Activated CD4-positive, alpha-beta T cell treated with anti-CD3 and anti-CD28 coated beads, Interleukin-2, amount 50 U/mL, for 48 hours (primary cell): ENCODE results near the gene DGKE.
A peak's percentile ranks its signal among the peaks of the same experiment; 100 is the strongest.

Experiments used
- DNase-seq, 2 experiments: peaks; one replicate each; pipeline ENCODE4 v3.0.0-alpha.2; 2020

Gene DGKE

GRCh38 chr17:56833809-56834379, at the start of gene DGKE, which contains the start of gene C17orf67:
Gene DGKE (plus strand): TSS chr17:56834151. CDS start chr17:56834796, 645 bp downstream.
Gene C17orf67 (minus strand): TSS chr17:56833920. CDS start chr17:56815810, 18,110 bp downstream.
- DNase-seq = peak; percentile 99 to 100

GRCh38 chr17:56785405-56785804, 48.5 kb upstream of the DGKE start:
- DNase-seq = no peak

DNA sequence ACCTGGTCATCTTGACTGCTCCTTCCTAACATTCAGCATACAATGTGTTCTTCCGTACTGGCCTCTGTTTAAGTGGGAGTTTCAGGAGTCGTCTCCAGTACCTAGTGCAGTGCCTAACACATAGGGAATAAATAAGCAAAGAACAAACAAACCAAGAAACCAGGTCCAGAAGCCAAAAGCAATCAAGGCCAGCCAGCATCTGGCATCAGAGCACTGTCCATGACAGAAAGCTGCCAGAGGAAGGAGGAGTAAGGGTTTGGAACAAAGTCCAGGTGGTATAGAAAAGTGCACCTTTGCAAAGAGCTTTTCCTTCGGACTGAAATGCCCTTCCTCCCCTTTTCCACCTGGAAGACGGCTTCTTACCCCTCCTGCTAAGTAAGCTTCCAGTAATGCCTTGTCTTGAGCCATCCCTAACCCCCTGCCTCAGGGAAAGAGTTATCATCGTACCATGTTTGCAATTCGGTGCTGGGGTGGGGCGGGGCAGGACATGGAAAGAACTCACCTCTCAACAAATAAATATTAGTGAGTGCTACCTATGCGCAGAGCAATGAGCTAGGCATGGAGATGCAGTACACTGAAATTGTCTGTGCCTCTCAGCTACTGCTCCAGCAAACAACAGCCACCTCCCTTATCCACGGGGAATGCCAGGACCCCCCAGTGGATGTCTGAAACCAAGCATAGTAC, 47.8 kb upstream of the DGKE start:
- no peak for DNase-seq

- peak; percentile 53 to 70 for DNase-seq
These were observed 46.9 kb upstream of the DGKE start for GRCh38 chr17:56786989-56787482.

- DNase-seq = no peak
These were observed 41.7 kb upstream of the DGKE start for GRCh38 chr17:56792267-56792666.

- DNase-seq = no peak
These were observed 40.4 kb upstream of the DGKE start for GRCh38 chr17:56793531-56793930.

GRCh38 chr17:56793957-56794356, 40.0 kb upstream of the DGKE start:
- DNase-seq = no peak

DNA sequence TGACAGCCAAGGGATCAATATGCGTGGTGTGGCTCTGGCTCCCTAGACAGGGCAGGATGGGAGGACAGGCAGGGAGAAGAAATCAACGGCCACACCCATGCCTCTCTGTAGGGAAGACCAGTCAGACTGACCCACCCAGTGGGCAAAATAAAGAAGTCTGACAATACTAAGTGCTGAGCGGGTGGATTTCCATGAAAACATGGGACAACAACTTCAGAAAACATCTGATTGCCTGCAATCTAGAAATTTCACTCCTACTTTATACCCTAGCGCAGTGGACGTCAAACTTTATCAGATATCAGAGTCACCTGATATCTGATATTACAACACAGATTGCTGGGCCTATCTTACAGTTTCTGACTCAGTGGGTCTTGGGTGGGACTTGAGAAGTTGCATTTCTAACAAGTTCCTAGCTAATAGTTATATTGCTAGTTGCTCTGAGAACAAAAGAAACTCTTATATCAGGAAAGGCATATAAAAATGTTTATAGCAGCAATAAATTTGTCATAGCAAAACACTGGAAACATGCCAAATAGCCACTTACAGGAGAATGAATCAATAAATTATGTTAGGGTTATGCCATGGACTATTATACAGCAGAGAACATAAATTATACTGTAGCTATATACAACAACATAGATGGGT, 38.6 kb upstream of the DGKE start:
- DNase-seq = no peak

DNA sequence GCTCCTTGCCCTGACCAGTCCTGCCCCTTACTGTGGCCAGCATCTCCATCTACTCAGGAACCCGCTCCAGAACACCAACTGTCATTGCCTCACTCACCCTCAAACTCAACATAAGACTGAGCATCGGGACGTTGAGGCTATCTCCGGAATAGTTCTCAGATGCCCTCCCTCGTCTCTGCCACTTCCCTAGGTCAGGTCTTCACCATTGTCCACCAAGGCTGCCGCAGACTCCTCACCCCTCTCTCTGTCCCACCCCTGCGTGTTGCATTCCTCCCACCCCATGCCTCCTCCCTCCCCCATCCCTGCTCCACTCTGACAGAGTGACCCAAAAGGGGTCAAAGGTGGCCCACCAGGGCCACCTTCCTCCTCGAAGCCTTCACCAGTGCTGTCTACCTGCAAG, 37.4 kb upstream of the DGKE start:
- no peak for DNase-seq

DNA sequence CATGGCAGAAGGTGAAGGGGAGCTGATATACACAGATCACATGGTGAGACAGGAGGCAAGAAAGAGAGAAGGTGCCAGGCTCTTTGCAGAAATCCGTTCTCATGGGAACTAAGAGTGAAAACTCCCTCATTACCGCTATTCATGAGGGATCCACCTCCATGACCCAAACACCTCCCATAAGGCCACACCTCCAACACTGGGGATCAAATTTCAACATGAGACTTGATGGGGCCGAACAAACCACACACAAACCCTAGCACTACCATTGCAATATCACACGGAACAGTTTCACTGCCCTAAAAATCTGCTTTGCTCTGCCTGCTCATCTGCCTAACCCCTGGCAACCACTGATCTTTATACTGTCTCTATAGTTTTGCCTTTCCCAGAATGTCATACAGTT, 35.0 kb upstream of the DGKE start:
- no peak for DNase-seq

DNA sequence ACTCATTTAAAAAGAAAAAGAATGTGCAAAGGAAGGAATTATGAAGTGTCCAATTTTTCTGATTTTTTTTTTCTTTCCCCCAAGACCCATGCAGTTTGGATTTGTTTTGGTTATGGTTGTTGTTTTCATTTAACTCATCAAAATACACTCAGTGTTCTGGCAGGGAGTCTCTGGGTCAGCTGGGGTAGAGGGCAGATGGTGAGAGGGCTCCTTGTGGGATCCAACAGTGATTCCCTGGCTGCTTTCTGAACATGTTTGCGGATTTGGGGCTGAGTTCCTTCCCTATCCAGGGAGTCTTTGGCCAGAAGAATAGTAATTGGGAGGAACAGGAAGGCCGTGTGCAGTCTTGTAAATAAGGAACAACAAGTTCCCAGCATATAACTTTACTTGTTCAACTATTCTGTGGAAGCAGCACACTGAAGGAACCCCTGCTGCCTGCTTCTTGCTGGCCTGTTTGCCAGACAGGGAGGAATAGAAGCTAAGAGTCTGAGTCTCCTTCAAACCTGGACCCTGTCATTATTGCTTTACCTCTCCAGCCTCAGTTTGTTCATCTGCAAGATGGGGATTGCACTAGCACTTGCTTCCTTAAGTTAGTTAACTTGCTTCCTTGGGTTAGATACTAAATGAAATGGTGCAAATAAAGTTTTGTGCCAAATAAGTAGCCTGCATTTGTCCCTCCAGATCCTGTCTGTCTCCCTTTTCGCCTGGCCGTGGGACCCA, 32.3 kb upstream of the DGKE start:
- no peak for DNase-seq

DNA sequence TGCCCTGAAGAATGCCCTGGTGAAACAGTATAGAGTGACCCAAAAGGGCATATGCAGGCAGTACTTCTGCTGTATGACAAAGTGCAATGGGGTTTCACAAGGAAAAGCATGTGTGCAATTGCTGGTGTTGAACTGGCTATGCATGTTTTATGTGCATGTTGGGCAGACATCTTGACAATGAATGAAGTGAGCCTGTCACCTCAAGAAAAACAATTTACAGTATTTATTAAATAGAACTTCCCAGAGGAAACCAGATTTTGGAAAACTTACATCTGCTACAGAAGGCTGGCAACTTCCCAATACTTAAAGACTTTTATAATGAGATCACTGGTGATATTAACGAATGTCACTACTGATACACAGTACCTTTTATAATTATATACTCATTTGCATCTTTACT, 30.9 kb upstream of the DGKE start:
- DNase-seq = no peak

GRCh38 chr17:56804454-56804853, 29.5 kb upstream of the DGKE start:
- DNase-seq = no peak

- no peak for DNase-seq
These were observed 27.0 kb upstream of the DGKE start for GRCh38 chr17:56806949-56807348.

- no peak for DNase-seq
These were observed 26.2 kb upstream of the DGKE start for GRCh38 chr17:56807723-56808122.

DNA sequence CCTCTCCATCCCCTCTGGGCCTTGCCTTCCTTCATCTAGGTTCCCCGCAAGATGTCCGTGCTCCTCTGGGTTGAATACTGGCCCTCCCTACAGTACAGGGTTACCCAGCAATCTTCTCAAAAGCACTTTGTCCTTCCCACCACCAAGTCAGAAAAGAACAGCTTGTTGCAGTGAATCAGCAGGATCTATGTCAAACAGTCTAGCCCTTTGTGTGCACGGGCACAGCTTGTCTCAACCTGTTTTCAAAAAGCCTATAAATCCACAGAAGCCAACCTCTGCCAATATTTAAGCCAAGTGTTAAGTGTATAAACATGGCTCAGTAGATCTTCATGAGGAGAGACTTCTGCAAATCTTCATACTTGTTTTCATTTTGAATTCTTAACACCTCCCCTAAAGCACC, 25.4 kb upstream of the DGKE start:
- no peak for DNase-seq

GRCh38 chr17:56809106-56809819, 24.7 kb upstream of the DGKE start:
- no peak for DNase-seq

DNA sequence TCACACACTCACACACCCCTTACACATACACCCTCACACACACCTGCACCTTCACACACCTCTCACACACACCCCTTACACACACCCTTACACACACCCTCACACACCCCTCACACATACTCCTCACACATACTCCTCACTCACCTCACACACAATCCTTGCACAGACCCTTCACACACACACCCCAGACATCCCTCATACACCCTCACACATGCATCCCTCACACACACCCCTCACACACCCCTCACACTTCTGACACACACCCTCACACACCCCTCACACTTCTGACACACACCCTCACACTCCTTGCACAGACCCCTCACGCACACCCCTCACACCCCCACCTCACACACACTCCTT, 24.2 kb upstream of the DGKE start:
- no peak for DNase-seq

GRCh38 chr17:56810343-56810742, 23.6 kb upstream of the DGKE start:
- no peak for DNase-seq

GRCh38 chr17:56810891-56811775, 22.8 kb upstream of the DGKE start:
- DNase-seq = no peak

DNA sequence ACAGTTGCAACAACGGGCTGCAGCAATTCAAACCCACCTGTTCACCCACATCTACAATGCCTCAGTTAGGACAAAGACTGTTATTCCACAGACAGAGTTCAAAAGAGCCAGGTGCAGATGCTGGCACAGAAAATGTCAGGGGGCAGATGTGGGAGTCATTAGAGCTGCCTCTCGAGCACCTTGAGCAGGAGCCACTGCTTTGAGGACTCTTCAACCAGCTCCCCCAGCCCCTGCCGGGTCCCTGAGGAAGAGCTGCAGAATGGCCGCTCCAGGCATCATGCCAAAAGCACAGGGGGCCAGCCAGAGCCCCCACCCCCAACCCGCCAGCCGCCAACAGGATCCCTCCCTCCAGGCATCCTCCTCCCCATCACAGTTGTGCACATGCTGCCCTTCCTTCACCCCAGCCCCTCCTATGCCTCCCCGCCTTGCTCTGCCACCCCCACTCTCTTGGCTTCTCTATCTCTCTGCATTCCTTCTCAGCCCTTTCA, 21.0 kb upstream of the DGKE start:
- no peak for DNase-seq

GRCh38 chr17:56815711-56816110, 18.2 kb upstream of the DGKE start:
- DNase-seq = no peak
